ENCODE results near the gene ZNF384.
A peak's percentile ranks its signal among the peaks of the same experiment; 100 is the strongest.

ZNF384 gene

DNA sequence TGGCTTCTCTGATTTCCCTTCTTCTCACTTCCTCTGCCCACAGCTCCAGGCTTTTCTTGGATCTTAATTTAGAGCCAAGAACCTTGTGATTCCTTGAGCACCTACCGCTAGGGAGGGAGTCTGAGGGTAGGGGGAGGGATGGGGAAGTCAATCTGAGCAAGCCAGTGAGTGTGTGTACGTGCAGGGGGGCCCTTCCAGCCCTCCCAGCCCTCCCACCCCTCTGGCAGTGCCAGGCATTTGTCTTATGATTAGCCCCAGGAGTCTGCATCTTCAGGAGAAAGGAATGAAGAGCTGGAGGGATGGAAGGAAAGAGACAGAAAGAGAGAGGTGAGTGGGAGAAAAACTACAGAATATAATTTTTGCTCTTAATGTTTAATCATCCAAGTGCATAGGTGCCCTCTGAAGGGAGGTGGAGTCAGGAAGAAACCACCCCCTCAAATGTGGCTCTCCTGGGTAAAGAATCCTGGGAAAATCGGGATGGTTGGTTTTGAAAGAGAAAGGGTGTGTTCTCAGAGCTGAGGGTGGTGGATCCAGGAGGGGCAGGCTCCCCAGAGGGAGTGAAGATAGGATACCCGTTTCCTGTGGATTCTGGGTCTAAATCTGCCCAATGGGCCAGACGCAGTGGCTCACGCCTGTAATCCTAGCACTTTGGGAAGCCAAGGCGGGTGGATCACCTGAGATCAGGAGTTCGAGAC is 9.3 kb upstream of the ZNF384 start:
- no peak for DNase-seq

- DNase-seq = no peak
Measured at GRCh38 chr12:6697584-6698351, 8.6 kb upstream of the ZNF384 start.

GRCh38 chr12:6696690-6697583 is 7.8 kb upstream of the ZNF384 start:
- DNase-seq = no peak

DNA sequence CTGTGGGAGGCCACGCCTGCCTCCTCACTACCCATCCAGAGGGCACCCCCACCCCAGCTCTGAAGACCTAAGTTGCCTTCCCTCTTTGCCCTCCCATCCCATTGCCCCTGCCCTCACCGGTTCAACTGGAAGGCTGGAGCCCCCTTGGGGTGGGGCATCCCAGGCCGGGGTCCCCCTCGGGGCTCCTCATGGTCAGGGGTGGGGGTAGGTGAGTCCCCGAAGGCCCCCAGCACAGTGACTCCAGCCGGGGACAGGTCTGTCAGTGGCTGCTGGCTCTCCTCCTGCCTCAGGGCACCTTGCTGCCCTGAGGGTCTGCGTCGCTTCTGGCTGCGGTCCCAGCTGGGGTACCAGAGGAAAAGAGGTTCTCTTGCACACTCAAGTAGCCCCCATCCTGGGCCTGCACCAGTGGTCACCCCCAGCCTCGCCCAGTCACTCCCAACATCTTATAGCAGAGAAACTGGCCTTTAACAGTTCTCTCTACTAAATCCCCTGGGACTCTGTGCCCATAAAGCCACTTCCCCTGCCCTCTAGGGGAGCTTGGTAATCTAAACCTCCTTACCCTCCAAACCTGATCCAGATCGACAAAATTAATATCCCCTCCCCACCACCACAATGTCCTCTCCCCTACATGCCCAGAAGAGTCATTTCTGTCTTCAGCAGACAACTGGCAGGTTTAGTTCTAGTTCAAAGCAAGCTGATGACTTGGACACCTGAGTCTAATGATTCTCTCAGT is 6.3 kb upstream of the ZNF384 start:
- no peak for DNase-seq

DNA sequence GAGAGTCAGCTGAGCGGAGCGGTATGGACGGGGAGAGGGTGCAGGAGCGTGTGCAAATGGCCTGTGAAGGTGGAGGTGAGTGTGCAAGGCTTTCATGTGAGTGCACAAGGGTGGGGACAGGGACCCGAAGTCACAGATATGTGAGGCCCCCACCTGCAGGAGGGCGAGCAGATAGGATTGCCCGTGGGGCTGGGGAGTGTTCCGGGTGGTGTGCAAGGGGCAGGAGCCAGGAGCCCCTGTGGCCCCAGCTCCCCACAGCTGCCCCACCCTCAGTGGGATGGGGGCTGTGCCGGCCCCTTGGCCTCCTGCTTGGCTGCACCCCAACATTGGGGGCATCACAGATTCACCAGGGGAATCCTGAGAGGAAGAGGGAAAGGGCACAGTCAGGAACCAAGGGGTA is 5.5 kb upstream of the ZNF384 start:
- no peak for DNase-seq

DNA sequence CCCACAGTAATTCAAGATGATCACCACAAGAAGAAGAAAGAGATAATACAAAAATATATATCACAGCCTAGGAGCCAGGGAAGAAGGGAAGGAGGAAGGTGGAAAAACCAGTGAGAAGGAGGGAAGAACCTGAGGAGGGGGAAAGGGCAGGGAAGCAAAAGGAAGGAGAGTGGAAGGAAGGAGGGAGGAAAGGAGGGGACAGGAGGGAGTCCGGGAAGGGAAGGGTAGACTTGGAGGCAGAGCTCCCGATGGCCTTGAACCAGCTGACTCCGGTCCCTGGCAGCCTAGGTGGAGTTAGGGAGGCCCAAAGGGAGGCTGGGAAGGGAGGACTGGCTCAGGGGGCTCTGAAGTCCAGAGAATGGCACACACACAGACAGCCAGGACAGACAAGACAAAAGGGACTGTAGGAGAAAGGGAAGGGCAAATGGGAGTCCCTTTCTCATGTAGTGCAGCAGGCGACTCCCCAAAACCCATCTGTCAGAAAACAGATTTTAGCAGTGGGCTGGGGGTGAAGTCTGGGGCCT is 4.7 kb upstream of the ZNF384 start:
- DNase-seq = no peak

- no peak for DNase-seq
Measured at GRCh38 chr12:6692888-6693287, 3.7 kb upstream of the ZNF384 start.

DNA sequence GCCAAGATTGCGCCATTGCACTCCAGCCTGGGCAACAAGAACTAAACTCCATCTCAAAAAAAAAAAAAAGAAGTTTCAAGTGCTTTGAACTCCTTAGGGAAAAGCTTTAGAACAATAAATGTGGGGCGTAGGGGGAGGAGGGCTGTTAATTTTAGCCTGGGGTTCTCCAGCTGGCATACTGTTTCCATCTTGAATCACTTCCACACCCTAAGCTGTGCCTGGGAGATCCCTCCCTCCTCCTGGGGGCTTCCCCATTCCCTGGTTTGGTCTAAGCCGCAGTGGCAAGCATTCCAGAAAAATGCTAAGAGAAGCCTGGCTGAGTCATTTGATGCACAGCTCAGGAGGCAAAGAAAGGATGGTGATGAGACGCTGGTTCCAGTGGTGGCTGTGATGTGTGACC is 2.3 kb upstream of the ZNF384 start:
- no peak for DNase-seq

- DNase-seq = peak; percentile 93
Measured at GRCh38 chr12:6688543-6688998, 604 bp downstream of the ZNF384 start.

- no peak for DNase-seq
Measured at GRCh38 chr12:6685814-6686213, 3.4 kb downstream of the ZNF384 start.

DNA sequence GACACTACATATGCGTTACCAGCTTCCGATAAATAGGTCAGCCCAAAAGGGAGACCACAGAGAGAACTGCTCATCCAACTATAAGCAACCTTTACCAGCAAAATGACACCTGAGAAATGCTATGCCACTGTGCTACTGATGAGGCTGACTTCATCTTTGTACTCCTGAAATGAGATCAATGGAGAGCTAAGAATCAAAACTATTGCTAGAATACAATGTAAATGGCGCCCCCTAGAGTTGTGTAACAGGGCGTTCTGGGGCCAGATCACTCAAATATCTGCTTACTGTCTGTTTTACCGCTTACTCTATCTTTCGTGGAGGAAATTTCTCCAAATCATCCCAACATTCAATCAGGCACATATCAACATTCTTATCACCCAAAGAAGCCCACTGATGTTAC is 4.6 kb downstream of the ZNF384 start:
- peak; percentile 8 for DNase-seq

- DNase-seq = no peak
Measured at GRCh38 chr12:6676962-6677361, 12.2 kb downstream of the ZNF384 start.

GRCh38 chr12:6672143-6672542 is 17.0 kb downstream of the ZNF384 start:
- DNase-seq = no peak

DNA sequence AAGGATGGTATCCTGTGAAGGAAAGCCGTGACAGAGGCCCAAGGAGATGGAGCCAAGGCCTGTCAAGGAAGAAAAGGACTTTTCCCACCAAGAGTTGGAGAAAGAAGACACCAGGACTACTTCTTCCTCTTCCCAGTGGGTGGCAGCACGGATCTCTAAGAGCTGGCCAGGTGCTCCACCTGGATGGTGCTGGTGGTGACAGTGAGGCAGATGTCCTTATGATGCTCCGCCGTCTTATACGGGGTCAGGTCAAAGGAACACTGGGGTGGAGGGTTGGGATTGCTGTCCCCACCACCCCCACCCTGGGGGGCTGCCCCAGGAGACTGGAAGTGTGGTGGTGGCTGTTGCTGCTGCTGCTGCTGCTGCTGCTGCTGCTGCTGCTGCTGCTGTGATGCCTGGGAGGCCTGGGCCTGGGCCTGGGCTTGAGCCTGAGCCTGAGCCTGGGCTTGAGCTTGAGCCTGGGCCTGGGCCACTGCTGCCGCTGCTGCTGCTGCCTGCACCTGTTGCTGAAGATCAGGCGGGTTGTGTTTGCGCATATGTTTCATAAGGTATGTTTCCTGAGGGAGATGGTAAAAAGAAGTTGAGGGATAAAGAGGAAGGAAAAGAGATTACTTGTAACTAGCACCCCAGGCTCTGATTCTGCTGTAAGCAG is 21.5 kb downstream of the ZNF384 start:
- DNase-seq = no peak

DNA sequence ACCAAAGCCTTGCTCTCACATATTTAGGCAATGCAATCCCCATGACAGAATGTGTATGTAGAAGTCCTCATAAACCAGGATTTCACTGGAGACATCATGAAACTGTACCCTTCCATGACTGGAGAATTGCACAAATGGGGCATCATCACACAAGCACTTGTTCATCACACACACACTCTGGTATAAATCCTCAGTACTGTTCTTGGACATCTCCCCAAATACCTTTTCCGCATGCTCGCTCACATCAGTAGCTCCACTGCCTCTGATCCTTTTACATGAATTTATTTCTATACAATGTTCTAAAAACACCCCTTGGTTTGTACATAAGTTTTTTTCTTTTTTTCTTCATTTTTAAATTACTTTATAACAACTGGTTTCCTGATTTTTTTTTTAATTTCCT is 23.0 kb downstream of the ZNF384 start:
- no peak for DNase-seq

- no peak for DNase-seq
Measured at GRCh38 chr12:6664902-6665301, 24.3 kb downstream of the ZNF384 start.

GRCh38 chr12:6662906-6663742 is 26.1 kb downstream of the ZNF384 start, which contains the start of gene ING4:
Gene ING4 (minus strand): TSS chr12:6663119. CDS start chr12:6663101, 18 bp downstream.
- peak; percentile 97 for DNase-seq

DNA sequence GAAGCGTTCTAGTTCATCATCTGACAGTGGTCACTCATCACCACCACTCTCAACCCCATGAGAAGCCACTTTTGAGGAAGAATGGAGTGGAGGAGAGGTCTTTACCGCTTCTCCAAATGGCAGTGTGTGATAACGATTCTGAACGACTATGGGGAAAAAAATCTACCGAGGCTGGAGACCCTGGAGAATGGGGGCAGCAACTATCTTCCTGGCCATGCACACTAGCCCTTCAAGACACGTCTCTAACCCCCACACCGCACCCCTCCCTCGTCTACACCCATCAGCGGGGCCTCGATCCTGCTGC is 26.6 kb downstream of the ZNF384 start:
- DNase-seq = no peak

- no peak for DNase-seq
Measured at GRCh38 chr12:6653987-6654386, 35.2 kb downstream of the ZNF384 start.

DNA sequence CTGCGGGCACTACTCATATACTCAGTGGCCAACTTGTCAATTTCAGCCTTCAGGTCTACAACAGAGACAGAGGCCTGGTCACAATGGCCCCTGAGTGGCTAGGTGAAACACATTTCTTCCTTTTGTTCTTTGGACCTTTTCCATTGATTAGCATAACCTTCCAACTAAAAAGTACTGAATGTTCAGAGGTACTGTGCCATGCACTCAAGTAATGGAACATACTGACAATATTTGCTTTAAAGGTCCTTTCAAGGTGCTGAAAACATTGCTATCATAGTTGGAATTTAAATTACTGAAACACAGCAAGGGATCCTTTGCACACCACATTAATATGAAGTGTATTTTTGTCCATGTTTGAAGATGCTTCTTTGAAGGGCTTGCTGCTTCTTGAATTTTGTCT is 35.8 kb downstream of the ZNF384 start:
- DNase-seq = no peak

DNA sequence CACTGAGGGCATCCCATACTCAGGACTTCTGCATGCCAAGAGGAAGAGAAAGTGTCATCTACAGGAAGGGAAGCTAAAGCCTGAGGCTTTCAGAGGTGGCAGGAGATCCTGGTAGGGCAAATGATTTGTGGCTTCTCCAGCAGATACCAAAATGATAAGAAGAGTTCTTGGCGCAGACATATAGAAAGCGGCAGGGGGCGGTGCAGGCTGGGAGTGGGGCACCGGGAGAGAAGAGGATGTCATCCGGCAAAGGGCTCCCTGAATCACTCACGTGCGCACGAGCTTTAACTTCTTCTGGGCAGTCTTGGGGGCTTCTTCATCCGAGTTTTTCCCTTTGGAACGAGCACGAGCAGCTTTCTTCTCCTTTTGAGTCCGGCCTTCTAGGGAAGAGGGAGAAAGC is 36.8 kb downstream of the ZNF384 start:
- DNase-seq = no peak

Measured in KG1 (cell line).